H9 (cell line): ENCODE measurements around the gene PKP3. TPM values are rescaled to one million over a fixed set of nuclear protein-coding genes. Genes with fewer than 3 reads are reported as not detected.

ENCODE experiments used
- DNase-seq: peaks from one replicate; pipeline ENCODE4 v3.0.0-alpha.2; 2017
- H2AFZ ChIP-seq: one replicate; pipeline ENCODE4 v1.6.1; 2013; ENCODE audit warnings: mild to moderate bottlenecking, low read length, control low read depth, moderate library complexity
- H2AK5ac ChIP-seq: 2 replicates; pipeline ENCODE4 v1.6.1; 2013; ENCODE audit warnings: low read length, control low read depth, mixed read lengths; ENCODE audit not compliant: insufficient read length
- H2BK120ac ChIP-seq: one replicate; pipeline ENCODE4 v1.6.1; 2013; ENCODE audit warnings: low read depth, mild to moderate bottlenecking, low read length, control low read depth, inconsistent platforms; ENCODE audit not compliant: poor library complexity, severe bottlenecking
- H2BK12ac ChIP-seq: 2 replicates; pipeline ENCODE4 v1.6.1; 2013; ENCODE audit warnings: low read length, control low read depth, mixed read lengths, low read depth; ENCODE audit not compliant: insufficient read length
- H2BK15ac ChIP-seq: 2 replicates; pipeline ENCODE4 v1.6.1; 2013; ENCODE audit warnings: low read depth, low read length, control low read depth
- H2BK20ac ChIP-seq: one replicate; pipeline ENCODE4 v1.6.1; 2013; ENCODE audit warnings: low read depth, mild to moderate bottlenecking, low read length, control low read depth, inconsistent platforms; ENCODE audit not compliant: poor library complexity, severe bottlenecking
- H2BK5ac ChIP-seq: 2 replicates; pipeline ENCODE4 v1.6.1; 2013; ENCODE audit warnings: low read length, control low read depth, mixed read lengths; ENCODE audit not compliant: insufficient read length
- H3K14ac ChIP-seq: 2 replicates; pipeline ENCODE4 v1.6.1; 2013; ENCODE audit warnings: low read length, control low read depth; ENCODE audit not compliant: insufficient read depth
- H3K18ac ChIP-seq: 2 replicates; pipeline ENCODE4 v1.6.1; 2013; ENCODE audit warnings: low read depth, mild to moderate bottlenecking, mixed read lengths, low read length, control low read depth; ENCODE audit not compliant: insufficient read length
- H3K23ac ChIP-seq: 2 replicates; pipeline ENCODE4 v1.6.1; 2013; ENCODE audit warnings: low read length, control low read depth, mixed read lengths, low read depth; ENCODE audit not compliant: insufficient read length
- H3K23me2 ChIP-seq: 2 replicates; pipeline ENCODE4 v1.6.1; 2013; ENCODE audit warnings: low read depth, mild to moderate bottlenecking, mixed read lengths, low read length, control low read depth; ENCODE audit not compliant: insufficient read length, poor library complexity, severe bottlenecking
- H3K27ac ChIP-seq: 2 replicates; pipeline ENCODE4 v1.5.1; 2013; ENCODE audit warnings: low read length, control low read depth, mixed read lengths, low read depth; ENCODE audit not compliant: insufficient read length
- H3K27me3 ChIP-seq: 2 replicates; pipeline ENCODE4 v1.6.1; 2013; ENCODE audit warnings: low read length, control low read depth, inconsistent platforms; ENCODE audit not compliant: insufficient read depth
- H3K4ac ChIP-seq: 2 replicates; pipeline ENCODE4 v1.6.1; 2013; ENCODE audit warnings: low read depth, mild to moderate bottlenecking, control low read depth, inconsistent platforms, low read length, moderate library complexity
- H3K4me1 ChIP-seq: 2 replicates; pipeline ENCODE4 v1.6.1; 2013; ENCODE audit warnings: low read length, control low read depth, inconsistent platforms; ENCODE audit not compliant: insufficient read depth
- H3K4me2 ChIP-seq: 2 replicates; pipeline ENCODE4 v1.6.1; 2013; ENCODE audit warnings: low read length, control low read depth, mixed read lengths; ENCODE audit not compliant: insufficient read length, insufficient read depth
- H3K56ac ChIP-seq: 2 replicates; pipeline ENCODE4 v1.6.1; 2013; ENCODE audit warnings: low read depth, mild to moderate bottlenecking, mixed read lengths, low read length, control low read depth; ENCODE audit not compliant: insufficient read length
- H3K79me1 ChIP-seq: 2 replicates; pipeline ENCODE4 v1.6.1; 2013; ENCODE audit warnings: low read depth, mild to moderate bottlenecking, moderate library complexity, low read length, control low read depth, inconsistent platforms; ENCODE audit not compliant: insufficient read depth, poor library complexity, severe bottlenecking
- H3K79me2 ChIP-seq: 2 replicates; pipeline ENCODE4 v1.6.1; 2013; ENCODE audit warnings: low read length, control low read depth, inconsistent platforms; ENCODE audit not compliant: insufficient read depth
- H3K9ac ChIP-seq: 2 replicates; pipeline ENCODE4 v1.6.1; 2013; ENCODE audit warnings: low read length, control low read depth, mixed read lengths; ENCODE audit not compliant: insufficient read length; ENCODE audit errors: extremely low read depth
- H3K9me3 ChIP-seq: one replicate; pipeline ENCODE4 v1.6.1; 2013; ENCODE audit warnings: low read depth, low read length, inconsistent platforms; ENCODE audit not compliant: control insufficient read depth
- H3T11ph ChIP-seq: one replicate; pipeline ENCODE4 v1.6.1; 2013; ENCODE audit warnings: mild to moderate bottlenecking, low read length, control low read depth, inconsistent platforms
- H4K20me1 ChIP-seq: one replicate; pipeline ENCODE4 v1.6.1; 2013; ENCODE audit not compliant: control insufficient read depth, insufficient read length, insufficient read depth
- H4K5ac ChIP-seq: 2 replicates; pipeline ENCODE4 v1.6.1; 2013; ENCODE audit warnings: low read depth, mild to moderate bottlenecking, mixed read lengths, low read length, control low read depth; ENCODE audit not compliant: insufficient read length
- H4K8ac ChIP-seq: replicated peaks from 2 replicates; pipeline ENCODE4 v1.6.1; 2013; ENCODE audit warnings: low read length, control low read depth, mixed read lengths, low read depth; ENCODE audit not compliant: insufficient read length
- H4K91ac ChIP-seq: 2 replicates; pipeline ENCODE4 v1.6.1; 2013; ENCODE audit warnings: low read depth, mild to moderate bottlenecking, moderate library complexity, mixed read lengths, low read length, control low read depth; ENCODE audit not compliant: insufficient read length
- H3K27ac Mint-ChIP-seq, 3 experiments: 2 replicates in 2 of 3; 3 replicates in 1 of 3; pipeline ENCODE4 v1.8.0; 2020 to 2021; ENCODE audit warnings: mixed read lengths in 3 of 3, mild to moderate bottlenecking in 1 of 3, moderate library complexity in 1 of 3
- H3K27me3 Mint-ChIP-seq: 2 replicates; pipeline ENCODE4 v1.8.0; 2021; ENCODE audit warnings: low read depth, mild to moderate bottlenecking, moderate library complexity, mixed read lengths
- H3K36me3 Mint-ChIP-seq, 3 experiments: 2 replicates in 2 of 3; 3 replicates in 1 of 3; pipeline ENCODE4 v1.8.0; 2020 to 2021; ENCODE audit warnings: low read depth in 3 of 3, mixed read lengths in 3 of 3; ENCODE audit not compliant: insufficient read depth in 1 of 3
- H3K4me1 Mint-ChIP-seq, 2 experiments: 2 replicates each; pipeline ENCODE4 v1.8.0; 2020; ENCODE audit warnings: mixed read lengths in 2 of 2
- H3K4me3 Mint-ChIP-seq, 2 experiments: 2 replicates in 1 of 2; 3 replicates in 1 of 2; pipeline ENCODE4 v1.8.0; 2020 to 2021; ENCODE audit warnings: mild to moderate bottlenecking in 2 of 2, mixed read lengths in 2 of 2, moderate library complexity in 1 of 2
- H3K9me3 Mint-ChIP-seq, 2 experiments: 2 replicates in 1 of 2; 3 replicates in 1 of 2; pipeline ENCODE4 v1.8.0; 2020; ENCODE audit warnings: mild to moderate bottlenecking in 2 of 2, mixed read lengths in 2 of 2, moderate library complexity in 1 of 2
- CTCF ChIP-seq: fragments of 200-600 bp; sonication (generic); conservative IDR thresholded peaks from 3 replicates; pipeline ENCODE4 v1.8.0; 2021; ENCODE audit warnings: antibody characterized with exemption, mild to moderate bottlenecking
- WGBS: extraction: QIAGEN DNeasy Blood & Tissue Kit; methylation state at CpG from one replicate; pipeline ENCODE4 v1.1.7; 2013; ENCODE audit warnings: missing lambda C conversion rate, low lambda C conversion rate, mixed read lengths; ENCODE audit not compliant: insufficient read length; ENCODE audit errors: extremely low coverage; 5-methylcytosine and 5-hydroxymethylcytosine counted together
- total RNA-seq: library from RNA; stranded (reverse); gene quantifications from 2 replicates; pipeline ENCODE4 v1.2.1, GENCODE V29; 2021

PKP3 gene
- total RNA-seq, 1 experiment from 2014 or later: 41.7 TPM

- DNase-seq: no peak
- no peak overlapping the region for H3T11ph ChIP-seq
- H3K27ac ChIP-seq: no peak overlapping the region
- no peak overlapping the region for H3K4ac ChIP-seq
- no peak for TF ChIP-seq CTCF
- H4K91ac ChIP-seq: no peak overlapping the region
- Mint-ChIP-seq H3K36me3 (peaks cover 3 to 20% (median 7%) of the 10 kb centered on the region in 3 experiments), H3K9me3 (peaks cover 9 to 12% of the 10 kb centered on the region in 2 experiments), H3K27ac (no peak overlapping the region), H3K4me3 (no peak overlapping the region), H3K4me1 (peaks cover 0 to 3% of the 10 kb centered on the region in 2 experiments; a peak in 1 of 4 replicates), H3K27me3 (peaks cover 2% of the 10 kb centered on the region)
- no peak overlapping the region for H3K18ac ChIP-seq
- H3K14ac ChIP-seq: no peak overlapping the region
- no peak overlapping the region for H3K23ac ChIP-seq
- H4K20me1 ChIP-seq: no peaks in the 10 kb centered on the region
- H2AK5ac ChIP-seq: no peak overlapping the region
- no peak overlapping the region for H3K56ac ChIP-seq
- no peak overlapping the region for H2BK5ac ChIP-seq
- no peaks in the 10 kb centered on the region for H3K23me2 ChIP-seq
- H3K79me2 ChIP-seq: no peaks in the 10 kb centered on the region
- no peak overlapping the region for H2BK15ac ChIP-seq
- H3K9me3 ChIP-seq: peaks cover 7% of the 10 kb centered on the region
- H3K79me1 ChIP-seq: no peaks in the 10 kb centered on the region
- no peak overlapping the region for H2BK120ac ChIP-seq
- H4K8ac ChIP-seq: no peak overlapping the region
- no peak overlapping the region for H3K9ac ChIP-seq
- H3K4me2 ChIP-seq: no peak overlapping the region
- no peak overlapping the region for H2AFZ ChIP-seq
- no peaks in the 10 kb centered on the region for H3K4me1 ChIP-seq
- no peaks in the 10 kb centered on the region for H3K27me3 ChIP-seq
- no CpG with 5 or more reads among the region's 17 CpGs for WGBS
- no peak overlapping the region for H4K5ac ChIP-seq
- H2BK12ac ChIP-seq: no peak overlapping the region
- no peak overlapping the region for H2BK20ac ChIP-seq
These were observed 39.1 kb downstream of the PKP3 start for GRCh38 chr11:433111-433510.
